ENCODE measurements around the gene TIAM2.
A peak's percentile ranks its signal among the peaks of the same experiment; 100 is the strongest.
"Not testable (repeated sequence)": the region's sequence is repeated elsewhere in the genome, so short reads cannot be mapped to it uniquely, and the experiment has no call there.

The TIAM2 gene

GRCh38 chr6:155201461-155202226, 206.5 kb downstream of the TIAM2 start:
- H3K36me3 Mint-ChIP-seq = no peaks in the 10 kb centered on the region
- DNase-seq (ENCODE audit: low spot score in 2 of 2) (no peak), ATAC-seq (no peak)
- H3K27ac Mint-ChIP-seq = no peak overlapping the region
- no peak overlapping the region for H3K4me3 Mint-ChIP-seq
- no peaks in the 10 kb centered on the region for H3K9me3 Mint-ChIP-seq
- no peaks in the 10 kb centered on the region for H3K4me1 Mint-ChIP-seq

GRCh38 chr6:155207223-155207622, 212.1 kb downstream of the TIAM2 start:
- Mint-ChIP-seq H3K4me1 (no peaks in the 10 kb centered on the region), H3K27ac (no peak overlapping the region), H3K9me3 (no peaks in the 10 kb centered on the region), H3K36me3 (no peaks in the 10 kb centered on the region), H3K4me3 (no peak overlapping the region)
- no peak for DNase-seq (ENCODE audit: low spot score in 2 of 2)
- ATAC-seq = no peak

- Mint-ChIP-seq H3K9me3 (no peaks in the 10 kb centered on the region), H3K36me3 (no peaks in the 10 kb centered on the region), H3K4me3 (no peak overlapping the region), H3K27ac (no peak overlapping the region), H3K4me1 (no peaks in the 10 kb centered on the region)
- no peak for DNase-seq (ENCODE audit: low spot score in 2 of 2)
- no peak for ATAC-seq
These were observed 217.0 kb downstream of the TIAM2 start for GRCh38 chr6:155212106-155212505.

GRCh38 chr6:155212616-155213380, 217.7 kb downstream of the TIAM2 start:
- Mint-ChIP-seq H3K27ac (no peak overlapping the region), H3K9me3 (no peaks in the 10 kb centered on the region), H3K4me1 (no peaks in the 10 kb centered on the region), H3K4me3 (no peak overlapping the region), H3K36me3 (no peaks in the 10 kb centered on the region)
- ATAC-seq (no peak), DNase-seq (ENCODE audit: low spot score in 2 of 2) (no peak)

- Mint-ChIP-seq H3K4me3 (no peak overlapping the region), H3K4me1 (no peaks in the 10 kb centered on the region), H3K36me3 (peaks cover 1% of the 10 kb centered on the region), H3K27ac (no peak overlapping the region), H3K9me3 (no peaks in the 10 kb centered on the region)
- no peak for DNase-seq (ENCODE audit: low spot score in 2 of 2)
- peak; percentile 43 for ATAC-seq
These were observed 218.7 kb downstream of the TIAM2 start for GRCh38 chr6:155213611-155214372.

DNA sequence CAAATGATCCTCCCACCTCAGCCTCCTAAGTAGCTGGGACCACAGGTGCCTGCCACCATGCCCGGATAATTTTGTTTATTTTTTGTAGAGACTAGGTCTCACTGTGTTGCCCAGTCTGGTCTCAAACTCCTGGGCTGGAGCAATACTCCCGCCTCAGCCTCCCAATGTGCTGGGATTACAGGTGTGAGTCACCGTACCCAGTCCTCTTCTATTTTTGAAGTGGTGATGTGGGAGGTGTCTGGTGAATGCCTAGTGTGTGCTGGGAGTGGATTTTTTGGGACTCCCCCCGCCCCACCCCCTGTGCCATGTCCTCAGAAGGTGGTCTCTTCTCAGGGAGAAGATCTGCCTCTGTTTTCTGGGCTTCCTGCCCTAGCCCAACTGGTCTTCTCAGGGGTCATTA, 220.8 kb downstream of the TIAM2 start:
- Mint-ChIP-seq H3K27ac (no peak overlapping the region), H3K4me3 (no peak overlapping the region), H3K9me3 (no peaks in the 10 kb centered on the region), H3K4me1 (no peaks in the 10 kb centered on the region), H3K36me3 (peaks cover 9% of the 10 kb centered on the region)
- ATAC-seq (no peak), DNase-seq (ENCODE audit: low spot score in 2 of 2) (no peak)

DNA sequence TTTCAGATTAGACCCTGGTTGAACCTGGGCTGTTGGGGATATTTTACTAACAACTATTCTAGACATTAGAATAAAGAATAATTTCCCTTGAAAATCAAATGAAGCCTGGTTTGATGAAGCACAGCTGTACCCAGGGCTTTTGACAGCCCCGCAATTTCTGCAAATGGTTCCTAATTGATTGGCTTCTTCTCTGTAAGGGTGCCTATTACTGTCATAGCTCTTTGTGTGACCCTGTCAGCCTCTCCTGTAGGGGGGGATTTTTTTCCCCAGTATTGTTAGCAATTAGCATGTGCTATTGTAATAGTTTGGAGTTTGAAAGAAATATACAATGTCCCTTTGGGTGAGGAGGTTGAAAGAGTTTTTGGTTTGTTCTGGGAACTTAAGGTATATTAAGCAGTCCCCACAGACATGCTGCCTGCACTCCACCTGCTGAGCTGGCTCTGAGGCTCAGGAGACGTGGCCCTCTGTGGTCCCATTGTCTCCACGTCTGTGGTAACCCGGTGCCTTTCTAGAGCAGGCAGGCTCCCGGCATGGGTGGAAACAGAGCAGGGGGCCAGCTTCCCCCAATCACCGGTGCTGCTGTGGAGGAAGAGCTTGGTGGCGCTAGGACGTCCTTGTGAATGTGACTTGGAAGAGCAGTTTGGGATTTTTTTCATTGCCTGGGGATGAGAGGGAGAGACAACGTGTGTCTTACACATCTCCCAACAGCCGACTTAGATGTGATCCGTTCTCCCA, 221.4 kb downstream of the TIAM2 start:
- Mint-ChIP-seq H3K9me3 (no peaks in the 10 kb centered on the region), H3K4me3 (no peak overlapping the region), H3K27ac (no peak overlapping the region), H3K4me1 (no peaks in the 10 kb centered on the region), H3K36me3 (peaks cover 9% of the 10 kb centered on the region)
- DNase-seq (ENCODE audit: low spot score in 2 of 2) (no peak), ATAC-seq (no peak)

GRCh38 chr6:155218711-155219110, 223.6 kb downstream of the TIAM2 start:
- H3K36me3 Mint-ChIP-seq; H3K4me3 Mint-ChIP-seq; DNase-seq (ENCODE audit: low spot score in 2 of 2); H3K4me1 Mint-ChIP-seq; ATAC-seq; H3K27ac Mint-ChIP-seq; H3K9me3 Mint-ChIP-seq: not testable (repeated sequence)

GRCh38 chr6:155219299-155219698, 224.2 kb downstream of the TIAM2 start:
- no peak for DNase-seq (ENCODE audit: low spot score in 2 of 2)
- no peak overlapping the region for H3K27ac Mint-ChIP-seq
- H3K4me1 Mint-ChIP-seq = peaks cover 8% of the 10 kb centered on the region
- ATAC-seq = no peak
- peaks cover 14% of the 10 kb centered on the region for H3K36me3 Mint-ChIP-seq
- H3K4me3 Mint-ChIP-seq = no peak overlapping the region
- H3K9me3 Mint-ChIP-seq = no peaks in the 10 kb centered on the region

- no peak for DNase-seq (ENCODE audit: low spot score in 2 of 2)
- no peak overlapping the region for H3K4me3 Mint-ChIP-seq
- ATAC-seq = no peak
- peaks cover 19% of the 10 kb centered on the region for H3K36me3 Mint-ChIP-seq
- H3K4me1 Mint-ChIP-seq = peaks cover 14% of the 10 kb centered on the region
- no peak overlapping the region for H3K27ac Mint-ChIP-seq
- no peaks in the 10 kb centered on the region for H3K9me3 Mint-ChIP-seq
These were observed 224.8 kb downstream of the TIAM2 start for GRCh38 chr6:155219858-155220301.

GRCh38 chr6:155221086-155221485, 226.0 kb downstream of the TIAM2 start:
- ATAC-seq (no peak), DNase-seq (ENCODE audit: low spot score in 2 of 2) (no peak)
- Mint-ChIP-seq H3K4me1 (peaks cover 14% of the 10 kb centered on the region), H3K4me3 (no peak overlapping the region), H3K9me3 (no peaks in the 10 kb centered on the region), H3K36me3 (peaks cover 25% of the 10 kb centered on the region), H3K27ac (no peak overlapping the region)

DNA sequence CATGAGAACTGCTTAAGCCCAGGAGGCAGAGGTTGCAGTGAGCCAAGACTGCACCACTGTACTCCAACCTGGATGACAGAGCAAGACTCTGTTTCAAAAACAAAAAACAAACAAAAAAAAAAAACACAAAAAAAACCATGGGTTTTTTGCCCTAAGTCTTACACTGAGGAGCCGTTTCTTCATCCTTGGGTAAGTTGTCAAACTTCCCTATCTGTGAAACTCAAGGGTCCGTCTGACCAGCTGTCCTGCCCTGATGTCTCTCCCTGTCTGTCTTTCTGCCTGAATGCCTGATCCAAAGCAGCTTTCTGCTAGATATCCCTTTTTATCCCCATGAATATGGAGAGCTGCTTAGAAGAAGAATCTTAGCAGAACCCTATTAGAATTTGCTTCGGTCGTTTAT, 227.4 kb downstream of the TIAM2 start:
- no peak overlapping the region for H3K4me3 Mint-ChIP-seq
- H3K9me3 Mint-ChIP-seq = no peaks in the 10 kb centered on the region
- DNase-seq (ENCODE audit: low spot score in 2 of 2) (no peak), ATAC-seq (no peak)
- H3K4me1 Mint-ChIP-seq = peaks cover 14% of the 10 kb centered on the region
- H3K36me3 Mint-ChIP-seq = peaks cover 25% of the 10 kb centered on the region
- H3K27ac Mint-ChIP-seq = no peak overlapping the region

GRCh38 chr6:155223646-155224451, 228.7 kb downstream of the TIAM2 start:
- Mint-ChIP-seq H3K4me1 (peaks cover 14% of the 10 kb centered on the region), H3K27ac (peak overlapping the region; percentile 54), H3K36me3 (peaks cover 23% of the 10 kb centered on the region), H3K9me3 (no peaks in the 10 kb centered on the region), H3K4me3 (peak overlapping the region; percentile 53)
- DNase-seq (ENCODE audit: low spot score in 2 of 2) (peak; percentile 22 to 70), ATAC-seq (peak; percentile 99)

- H3K9me3 Mint-ChIP-seq = no peaks in the 10 kb centered on the region
- H3K4me1 Mint-ChIP-seq = peaks cover 14% of the 10 kb centered on the region
- peaks cover 16% of the 10 kb centered on the region for H3K36me3 Mint-ChIP-seq
- H3K27ac Mint-ChIP-seq = no peak overlapping the region
- DNase-seq (ENCODE audit: low spot score in 2 of 2) = no peak
- no peak for ATAC-seq
- H3K4me3 Mint-ChIP-seq = peak overlapping the region; percentile 53
These were observed 229.5 kb downstream of the TIAM2 start for GRCh38 chr6:155224618-155225017.
